ENCODE data around the gene SATL1.
A peak's percentile ranks its signal among the peaks of the same experiment; 100 is the strongest.
"Not testable (repeated sequence)": the region's sequence is repeated elsewhere in the genome, so short reads cannot be mapped to it uniquely, and the experiment has no call there.

The SATL1 gene

DNA sequence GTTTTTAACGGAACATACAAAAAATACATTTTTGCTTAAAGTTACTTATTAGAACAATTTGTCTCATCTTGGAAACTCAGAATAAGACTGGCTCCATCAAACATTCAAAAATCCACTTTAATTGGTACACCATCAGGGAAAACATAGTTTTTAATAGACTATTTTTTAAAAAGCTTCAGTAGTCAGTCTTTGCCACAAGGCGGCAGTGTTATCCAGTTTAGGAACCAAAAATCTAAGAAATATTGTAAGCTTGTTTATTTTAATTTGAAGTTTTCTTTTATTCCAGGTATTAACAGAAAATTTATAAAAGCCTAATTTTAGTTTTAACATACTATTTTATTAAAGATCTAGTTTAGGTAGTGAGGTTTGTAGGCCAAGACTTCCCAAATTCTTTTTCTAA lies 132.2 kb downstream of the SATL1 start:
- DNase-seq (ENCODE audit: low spot score): no peak

DNA sequence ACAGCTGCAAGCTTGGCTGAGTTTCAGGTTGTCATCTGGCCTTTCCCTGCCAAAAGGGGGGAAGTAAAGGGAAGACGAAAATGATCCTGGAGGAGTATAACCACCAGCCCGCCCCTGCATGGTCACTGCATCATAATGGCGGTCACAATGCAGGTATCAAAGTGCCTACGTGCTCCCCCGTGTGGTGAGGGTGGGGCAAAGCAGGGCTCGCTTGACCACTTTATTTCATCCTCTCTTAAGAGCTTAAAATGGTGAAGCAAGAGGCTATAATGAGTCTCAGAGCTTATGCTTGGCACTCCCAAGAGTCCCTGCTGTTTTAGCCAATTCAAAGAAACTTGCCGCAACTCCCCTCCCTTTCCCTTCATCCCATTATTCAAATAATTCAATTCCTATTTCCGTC lies 134.3 kb downstream of the SATL1 start:
- no peak for DNase-seq (ENCODE audit: low spot score)

DNA sequence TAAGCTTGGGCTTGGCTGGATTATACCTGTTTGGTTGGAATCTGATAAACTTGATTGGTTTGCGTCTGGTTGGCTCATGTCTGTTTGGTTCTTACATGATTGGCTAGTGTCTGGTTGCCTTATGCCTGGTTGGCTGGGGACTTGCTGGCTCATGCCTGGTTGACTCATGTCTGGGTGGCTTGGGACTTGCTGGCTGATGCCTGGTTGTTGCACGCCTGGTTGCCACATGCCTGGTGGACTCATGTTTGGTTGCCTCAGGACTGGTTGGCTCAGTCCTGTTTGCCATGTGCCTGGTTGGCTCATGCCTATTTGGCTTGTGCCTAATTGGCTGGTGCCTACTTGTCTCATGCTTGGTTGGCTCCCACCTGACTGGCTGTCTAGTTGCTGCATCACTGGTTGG lies 135.4 kb downstream of the SATL1 start:
- no peak for DNase-seq (ENCODE audit: low spot score)

- DNase-seq (ENCODE audit: low spot score): no peak
Measured at GRCh38 chrX:85107407-85107806, 136.2 kb downstream of the SATL1 start.

GRCh38 chrX:85089321-85089840 lies 154.2 kb downstream of the SATL1 start:
- DNase-seq (ENCODE audit: low spot score): no peak

- peak; percentile 0 for DNase-seq (ENCODE audit: low spot score)
Measured at GRCh38 chrX:85084770-85085393, 158.7 kb downstream of the SATL1 start.

DNA sequence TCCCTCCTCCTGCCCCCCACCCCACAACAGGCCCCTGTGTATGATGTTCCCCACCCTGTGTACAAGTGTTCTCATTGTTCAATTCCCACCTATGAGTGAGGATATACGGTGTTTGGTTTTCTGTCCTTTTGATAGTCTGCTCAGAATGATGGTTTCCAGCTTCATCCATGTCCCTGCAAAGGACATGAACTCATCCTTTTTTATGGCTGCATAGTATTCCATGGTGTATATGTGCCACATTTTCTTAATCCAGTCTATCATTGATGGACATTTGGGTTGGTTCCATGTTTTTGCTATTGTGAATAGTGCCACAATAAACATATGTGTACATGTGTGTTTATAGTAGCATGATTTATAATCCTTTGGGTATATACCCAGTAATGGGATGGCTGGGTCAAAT lies 166.3 kb downstream of the SATL1 start:
- not testable (repeated sequence) for DNase-seq (ENCODE audit: low spot score)

- DNase-seq (ENCODE audit: low spot score): no peak
Measured at GRCh38 chrX:85065512-85066198, 177.9 kb downstream of the SATL1 start.

GRCh38 chrX:85052636-85053343 lies 190.8 kb downstream of the SATL1 start:
- peak; percentile 2 for DNase-seq (ENCODE audit: low spot score)

DNA sequence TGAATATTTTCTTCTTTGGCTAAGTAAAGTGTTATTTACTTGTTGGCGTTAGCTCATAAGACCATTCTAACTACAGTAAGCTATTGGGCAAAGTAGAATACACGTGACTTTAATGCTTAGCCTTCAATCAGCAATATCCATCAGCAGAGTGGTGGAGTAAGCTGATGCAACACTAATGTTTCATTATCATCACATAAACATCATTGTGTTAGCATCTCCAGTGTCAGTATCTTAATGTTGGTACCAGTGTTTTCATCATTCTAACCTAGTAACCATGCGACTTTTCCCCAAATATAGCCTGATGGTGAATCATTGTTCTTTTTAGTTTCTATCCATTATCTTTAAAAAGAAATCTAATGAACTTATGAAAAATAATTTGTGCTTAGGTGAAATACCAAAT lies 191.4 kb downstream of the SATL1 start:
- DNase-seq (ENCODE audit: low spot score): no peak

GRCh38 chrX:85051627-85052026 lies 192.0 kb downstream of the SATL1 start:
- DNase-seq (ENCODE audit: low spot score): no peak
